SK-N-SH (cell line): Measurements from ENCODE around the gene ASCC2. TPM values are rescaled to one million over a fixed set of nuclear protein-coding genes. Genes with fewer than 3 reads are reported as not detected.

Experiments used
- CTCF ChIA-PET: fragments of 300-600, 350-600 bp; formaldehyde crosslinking; extraction: SDS; loops from one replicate; lab custom pipeline; 2021; lab: Yijun Ruan, JAX
- POLR2A ChIA-PET: fragments of 350-600 bp; sonication (Branson Sonifier 250); formaldehyde crosslinking; extraction: SDS; loops from one replicate; lab custom pipeline; 2020; ENCODE audit warnings: antibody characterized with exemption, inconsistent platforms; lab: Yijun Ruan, JAX
- DNase-seq: peaks from one replicate; pipeline ENCODE4 v3.0.0; 2012
- H2AFZ ChIP-seq: fragments of 200-600 bp; sonication (generic); 2 replicates; pipeline ENCODE4 v1.8.1; 2016; ENCODE audit warnings: antibody characterized with exemption, mild to moderate bottlenecking, low read depth
- H3F3A ChIP-seq: fragments of 200-600 bp; sonication (generic); replicated peaks from 2 replicates; pipeline ENCODE3; 2016; ENCODE audit warnings: antibody characterized with exemption, mild to moderate bottlenecking; ENCODE audit not compliant: insufficient read depth
- H3K27ac ChIP-seq, 2 experiments: fragments of 200-500 bp in 1 of 2; fragments of 200-600 bp in 1 of 2; sonication (Bioruptor generic) in 1 of 2; sonication (generic), shearing (Covaris generic) in 1 of 2; 2 replicates each; pipeline versions ENCODE4 v1.5.1 to v1.6.1; 2014 to 2016; ENCODE audit warnings: low read depth in 2 of 2, inconsistent platforms in 1 of 2, low read length in 1 of 2, mild to moderate bottlenecking in 1 of 2, mixed read lengths in 1 of 2
- H3K27me3 ChIP-seq: fragments of 200-600 bp; sonication (generic), shearing (Covaris generic); 2 replicates; pipeline ENCODE4 v1.6.1; 2016; ENCODE audit warnings: mixed run types; ENCODE audit not compliant: insufficient read depth
- H3K36me3 ChIP-seq, 2 experiments: fragments of 200-500 bp in 1 of 2; fragments of 200-600 bp in 1 of 2; sonication (Bioruptor generic) in 1 of 2; sonication (generic) in 1 of 2; replicated peaks in 1 of 2; 2 replicates each; pipeline versions ENCODE3 to v1.5.1; 2014 to 2016; ENCODE audit warnings: low read length in 1 of 2, mild to moderate bottlenecking in 1 of 2; ENCODE audit not compliant: insufficient read depth in 2 of 2, control insufficient read depth in 1 of 2
- H3K4me1 ChIP-seq, 2 experiments: fragments of 200-500 bp in 1 of 2; fragments of 200-600 bp in 1 of 2; sonication (Bioruptor generic) in 1 of 2; sonication (generic), shearing (Covaris generic) in 1 of 2; 2 replicates each; pipeline versions ENCODE4 v1.5.1 to v1.6.1; 2014 to 2016; ENCODE audit warnings: low read depth in 1 of 2, low read length in 1 of 2, mixed run types in 1 of 2; ENCODE audit not compliant: insufficient read depth in 2 of 2, control insufficient read depth in 1 of 2
- H3K4me2 ChIP-seq: fragments of 200-600 bp; sonication (generic), shearing (Covaris generic); 2 replicates; pipeline ENCODE4 v1.6.1; 2017; ENCODE audit warnings: mixed run types
- H3K4me3 ChIP-seq, 2 experiments: fragments of 200-500 bp in 1 of 2; fragments of 200-600 bp in 1 of 2; sonication (Bioruptor generic) in 1 of 2; sonication (generic), shearing (Covaris generic) in 1 of 2; 2 replicates each; pipeline versions ENCODE4 v1.5.1 to v1.8.1; 2014 to 2016; ENCODE audit warnings: low read depth in 2 of 2, inconsistent platforms in 1 of 2, low read length in 1 of 2, mild to moderate bottlenecking in 1 of 2, mixed read lengths in 1 of 2, moderate library complexity in 1 of 2
- H3K79me2 ChIP-seq: fragments of 200-600 bp; sonication (generic); 2 replicates; pipeline ENCODE4 v1.8.1; 2017; ENCODE audit warnings: mild to moderate bottlenecking; ENCODE audit not compliant: insufficient read depth
- H3K9ac ChIP-seq: fragments of 200-600 bp; sonication (generic); 2 replicates; pipeline ENCODE4 v1.6.1; 2017; ENCODE audit warnings: mixed run types
- H3K9me2 ChIP-seq: fragments of 200-600 bp; sonication (generic); 2 replicates; pipeline ENCODE4 v1.6.1; 2017; ENCODE audit warnings: mixed run types
- H3K9me3 ChIP-seq: fragments of 200-600 bp; sonication (generic); 2 replicates; pipeline ENCODE4 v1.6.1; 2017; ENCODE audit warnings: mixed run types, mild to moderate bottlenecking, moderate library complexity
- H4K20me1 ChIP-seq: fragments of 200-600 bp; sonication (generic); 2 replicates; pipeline ENCODE4 v1.6.1; 2017; ENCODE audit warnings: mild to moderate bottlenecking, mixed run types; ENCODE audit not compliant: insufficient read depth
- CHD2 ChIP-seq: fragments of 150-350 bp; IDR thresholded peaks from 2 replicates; pipeline ENCODE4 v1.6.1; 2018; ENCODE audit warnings: low read length; ENCODE audit not compliant: partially characterized antibody
- ELF1 ChIP-seq: IDR thresholded peaks from 2 replicates; pipeline ENCODE4 v1.4.0; 2012
- FOXM1 ChIP-seq: IDR thresholded peaks from 2 replicates; pipeline ENCODE4 v1.4.0; 2012; ENCODE audit warnings: low read depth, mild to moderate bottlenecking
- IRF3 ChIP-seq: fragments of 150-350 bp; IDR thresholded peaks from 2 replicates; pipeline ENCODE4 v1.6.1; 2016; ENCODE audit warnings: mild to moderate bottlenecking, low read depth, low read length
- JUND ChIP-seq: IDR thresholded peaks from 2 replicates; pipeline ENCODE4 v1.4.0; 2012
- PBX3 ChIP-seq: IDR thresholded peaks from 2 replicates; pipeline ENCODE4; 2012
- REST ChIP-seq: IDR thresholded peaks from 2 replicates; pipeline ENCODE4 v1.6.1; 2012; ENCODE audit warnings: mild to moderate bottlenecking, low read depth, low read length, moderate library complexity
- RFX5 ChIP-seq: IDR thresholded peaks from 2 replicates; pipeline ENCODE4 v1.6.1; 2012; ENCODE audit warnings: mild to moderate bottlenecking, improper control_type of control experiment, low read length
- RXRA ChIP-seq: IDR thresholded peaks from 2 replicates; pipeline ENCODE4 v1.4.0; 2012; ENCODE audit warnings: low read depth, mild to moderate bottlenecking, borderline replicate concordance
- YY1 ChIP-seq: IDR thresholded peaks from 2 replicates; pipeline ENCODE4 v1.4.0; 2012; ENCODE audit warnings: low read depth, mild to moderate bottlenecking
- WGBS: methylation state at CpG from one replicate; pipeline ENCODE4 v1.1.6; 2017; ENCODE audit warnings: low lambda C conversion rate; 5-methylcytosine and 5-hydroxymethylcytosine counted together
- polyA plus RNA-seq, 3 experiments: library from polyadenylated mRNA; depleted of rRNA; stranded (reverse); fragments of >200 nt; gene quantifications; 2 replicates each; pipeline ENCODE4 v1.2.3, GENCODE V29; 2012
- TF ChIP-seq, protein P1 (sequence below): IDR thresholded peaks from 2 replicates; pipeline ENCODE4 v1.4.0; 2012; ENCODE audit warnings: low read depth, borderline replicate concordance
- TF ChIP-seq, protein P2 (sequence below): fragments of 150-350 bp; IDR thresholded peaks from 2 replicates; pipeline ENCODE4 v1.6.1; 2017; ENCODE audit warnings: antibody characterized with exemption, low read length, low read depth, borderline replicate concordance
- TF ChIP-seq, protein P3 (sequence below): fragments of 200-600 bp; sonication (generic); IDR thresholded peaks from 2 replicates; pipeline ENCODE4 v1.6.1; 2017; ENCODE audit warnings: antibody characterized with exemption, mild to moderate bottlenecking, moderate library complexity

ASCC2 gene
- polyA plus RNA-seq, 1 of the 3 experiments (the other 2 are of a cell fraction) = 82.0 TPM

DNA sequence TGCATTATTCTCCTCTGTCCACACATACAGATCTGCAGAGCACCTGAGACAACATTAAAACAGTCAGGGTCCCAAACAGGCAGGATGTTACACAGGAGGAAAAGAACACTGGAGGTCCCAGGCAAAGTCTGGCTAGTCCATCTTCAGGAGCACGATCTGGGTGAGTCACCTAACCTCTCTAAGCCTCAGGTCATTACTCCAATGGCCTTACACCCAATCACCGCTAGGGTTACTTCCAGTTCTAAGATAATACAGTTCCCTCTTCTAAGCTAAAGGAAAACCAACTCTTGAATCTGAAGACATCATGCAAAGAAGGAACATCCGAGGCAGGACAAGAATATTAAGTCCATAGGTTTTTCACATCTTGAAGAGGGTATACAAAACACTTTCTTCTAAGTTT is 24.5 kb downstream of the ASCC2 start:
- no peaks in the 10 kb centered on the region for H3F3A ChIP-seq
- peaks cover 34 to 56% of the 10 kb centered on the region in 2 experiments for H3K36me3 ChIP-seq
- TF ChIP-seq PBX3 (no peak), RXRA (no peak), IRF3 (no peak), YY1 (no peak), ELF1 (no peak), RFX5 (no peak), REST (no peak)
- TF ChIP-seq, all 33 proteins: peak for 0
- Histone ChIP-seq H3K9ac (no peak overlapping the region), H3K27ac (no peak overlapping the region), H4K20me1 (no peaks in the 10 kb centered on the region), H3K9me2 (no peaks in the 10 kb centered on the region), H2AFZ (no peak overlapping the region), H3K4me1 (peaks cover 0 to 2% of the 10 kb centered on the region in 2 experiments; a peak in 1 of 4 replicates), H3K9me3 (no peaks in the 10 kb centered on the region), H3K4me2 (no peak overlapping the region), H3K4me3 (no peak overlapping the region), H3K79me2 (no peaks in the 10 kb centered on the region), H3K27me3 (no peaks in the 10 kb centered on the region)
- CTCF ChIA-PET = interaction anchor here (1.0 kb wide), 1 partner anchor 275 kb away, joined by 6 read pairs; no protein-coding TSS in a partner anchor
- POLR2A ChIA-PET = no interaction called here
- no peak for DNase-seq
- WGBS = 86% methylated on average over 3 of the region's 3 CpGs

- H3K36me3 ChIP-seq = peaks cover 38 to 58% of the 10 kb centered on the region in 2 experiments
- H3K4me1 ChIP-seq = peaks cover 0 to 2% of the 10 kb centered on the region in 2 experiments; a peak in 1 of 4 replicates
- no peak overlapping the region for H3K27ac ChIP-seq
- WGBS = 92% methylated on average over 8 of the region's 8 CpGs
- ChIA-PET POLR2A (no interaction called here), CTCF (interaction anchor here (1.2 to 2.0 kb wide), 2 partner anchors 123 to 192 kb away, joined by 4 to 6 read pairs; no protein-coding TSS in a partner anchor)
- TF ChIP-seq, protein P1, sequence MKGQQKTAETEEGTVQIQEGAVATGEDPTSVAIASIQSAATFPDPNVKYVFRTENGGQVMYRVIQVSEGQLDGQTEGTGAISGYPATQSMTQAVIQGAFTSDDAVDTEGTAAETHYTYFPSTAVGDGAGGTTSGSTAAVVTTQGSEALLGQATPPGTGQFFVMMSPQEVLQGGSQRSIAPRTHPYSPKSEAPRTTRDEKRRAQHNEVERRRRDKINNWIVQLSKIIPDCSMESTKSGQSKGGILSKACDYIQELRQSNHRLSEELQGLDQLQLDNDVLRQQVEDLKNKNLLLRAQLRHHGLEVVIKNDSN = no peak
- TF ChIP-seq YY1 (no peak), FOXM1 (no peak), CHD2 (no peak), REST (no peak), JUND (no peak)
- TF ChIP-seq, protein P2, sequence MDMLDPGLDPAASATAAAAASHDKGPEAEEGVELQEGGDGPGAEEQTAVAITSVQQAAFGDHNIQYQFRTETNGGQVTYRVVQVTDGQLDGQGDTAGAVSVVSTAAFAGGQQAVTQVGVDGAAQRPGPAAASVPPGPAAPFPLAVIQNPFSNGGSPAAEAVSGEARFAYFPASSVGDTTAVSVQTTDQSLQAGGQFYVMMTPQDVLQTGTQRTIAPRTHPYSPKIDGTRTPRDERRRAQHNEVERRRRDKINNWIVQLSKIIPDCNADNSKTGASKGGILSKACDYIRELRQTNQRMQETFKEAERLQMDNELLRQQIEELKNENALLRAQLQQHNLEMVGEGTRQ = no peak
- TF ChIP-seq, protein P3, sequence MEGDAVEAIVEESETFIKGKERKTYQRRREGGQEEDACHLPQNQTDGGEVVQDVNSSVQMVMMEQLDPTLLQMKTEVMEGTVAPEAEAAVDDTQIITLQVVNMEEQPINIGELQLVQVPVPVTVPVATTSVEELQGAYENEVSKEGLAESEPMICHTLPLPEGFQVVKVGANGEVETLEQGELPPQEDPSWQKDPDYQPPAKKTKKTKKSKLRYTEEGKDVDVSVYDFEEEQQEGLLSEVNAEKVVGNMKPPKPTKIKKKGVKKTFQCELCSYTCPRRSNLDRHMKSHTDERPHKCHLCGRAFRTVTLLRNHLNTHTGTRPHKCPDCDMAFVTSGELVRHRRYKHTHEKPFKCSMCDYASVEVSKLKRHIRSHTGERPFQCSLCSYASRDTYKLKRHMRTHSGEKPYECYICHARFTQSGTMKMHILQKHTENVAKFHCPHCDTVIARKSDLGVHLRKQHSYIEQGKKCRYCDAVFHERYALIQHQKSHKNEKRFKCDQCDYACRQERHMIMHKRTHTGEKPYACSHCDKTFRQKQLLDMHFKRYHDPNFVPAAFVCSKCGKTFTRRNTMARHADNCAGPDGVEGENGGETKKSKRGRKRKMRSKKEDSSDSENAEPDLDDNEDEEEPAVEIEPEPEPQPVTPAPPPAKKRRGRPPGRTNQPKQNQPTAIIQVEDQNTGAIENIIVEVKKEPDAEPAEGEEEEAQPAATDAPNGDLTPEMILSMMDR = no peak
- H3F3A ChIP-seq = no peaks in the 10 kb centered on the region
- no peak overlapping the region for H3K4me3 ChIP-seq
- DNase-seq = no peak
- no peak overlapping the region for H3K9ac ChIP-seq
- H2AFZ ChIP-seq = no peak overlapping the region
- H3K27me3 ChIP-seq = no peaks in the 10 kb centered on the region
- H3K9me3 ChIP-seq = no peaks in the 10 kb centered on the region
- H3K4me2 ChIP-seq = no peak overlapping the region
- no peaks in the 10 kb centered on the region for H4K20me1 ChIP-seq
- no peaks in the 10 kb centered on the region for H3K79me2 ChIP-seq
- H3K9me2 ChIP-seq = no peaks in the 10 kb centered on the region
Measured at GRCh38 chr22:29813126-29813525, 24.9 kb downstream of the ASCC2 start.
